ENCODE measurements around the gene FBXO34.
A peak's percentile ranks its signal among the peaks of the same experiment; 100 is the strongest.
"Not testable (repeated sequence)": the region's sequence is repeated elsewhere in the genome, so short reads cannot be mapped to it uniquely, and the experiment has no call there.

FBXO34 gene

DNA sequence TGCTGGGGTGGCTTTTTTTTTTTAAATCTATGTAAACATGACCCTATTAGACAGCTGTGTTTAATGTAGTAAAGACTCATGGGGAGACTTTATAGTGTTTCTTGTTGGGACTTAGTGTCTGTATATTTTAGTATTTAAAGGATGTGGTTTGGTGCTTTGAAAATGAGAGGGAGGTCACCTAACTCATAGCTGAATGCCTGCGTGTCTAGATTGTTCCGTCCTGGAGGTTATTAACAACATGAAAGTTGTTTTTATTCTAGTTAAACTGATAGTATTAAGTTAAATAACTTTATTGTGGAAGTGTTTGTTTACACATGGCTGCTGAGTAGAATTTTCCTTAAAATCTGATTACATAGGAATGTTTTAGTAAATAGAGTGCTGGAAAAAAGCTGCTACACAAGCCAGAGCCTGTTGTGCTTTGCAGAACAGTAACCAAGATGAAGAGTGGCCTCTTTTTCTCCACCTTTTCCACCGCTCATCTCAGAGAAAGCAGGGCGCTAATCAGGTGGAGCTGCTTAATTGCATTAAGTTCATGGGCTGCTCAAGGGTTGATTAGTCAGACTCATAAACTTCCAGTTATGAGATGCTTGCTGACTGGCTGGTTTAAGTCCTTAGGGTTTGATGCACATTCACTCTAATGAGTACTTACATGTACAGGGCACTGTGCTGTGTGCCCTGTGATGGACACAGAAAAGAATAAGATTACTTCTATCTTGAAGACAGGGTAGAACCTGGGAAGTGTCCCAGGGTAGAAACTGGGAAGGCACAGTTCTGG is 62.7 kb downstream of the FBXO34 start:
- no peak for DNase-seq (ENCODE audit: low spot score)
- TF ChIP-seq, protein P1, sequence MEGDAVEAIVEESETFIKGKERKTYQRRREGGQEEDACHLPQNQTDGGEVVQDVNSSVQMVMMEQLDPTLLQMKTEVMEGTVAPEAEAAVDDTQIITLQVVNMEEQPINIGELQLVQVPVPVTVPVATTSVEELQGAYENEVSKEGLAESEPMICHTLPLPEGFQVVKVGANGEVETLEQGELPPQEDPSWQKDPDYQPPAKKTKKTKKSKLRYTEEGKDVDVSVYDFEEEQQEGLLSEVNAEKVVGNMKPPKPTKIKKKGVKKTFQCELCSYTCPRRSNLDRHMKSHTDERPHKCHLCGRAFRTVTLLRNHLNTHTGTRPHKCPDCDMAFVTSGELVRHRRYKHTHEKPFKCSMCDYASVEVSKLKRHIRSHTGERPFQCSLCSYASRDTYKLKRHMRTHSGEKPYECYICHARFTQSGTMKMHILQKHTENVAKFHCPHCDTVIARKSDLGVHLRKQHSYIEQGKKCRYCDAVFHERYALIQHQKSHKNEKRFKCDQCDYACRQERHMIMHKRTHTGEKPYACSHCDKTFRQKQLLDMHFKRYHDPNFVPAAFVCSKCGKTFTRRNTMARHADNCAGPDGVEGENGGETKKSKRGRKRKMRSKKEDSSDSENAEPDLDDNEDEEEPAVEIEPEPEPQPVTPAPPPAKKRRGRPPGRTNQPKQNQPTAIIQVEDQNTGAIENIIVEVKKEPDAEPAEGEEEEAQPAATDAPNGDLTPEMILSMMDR (IDR thresholded peaks at IDR 0.05; ENCODE audit: extremely low read depth, missing control alignments), result no peak

GRCh38 chr14:55336162-55336561 is 64.9 kb downstream of the FBXO34 start:
- TF ChIP-seq, protein P1 (IDR thresholded peaks at IDR 0.05; ENCODE audit: extremely low read depth, missing control alignments), result no peak
- DNase-seq (ENCODE audit: low spot score), result no peak

GRCh38 chr14:55336691-55337090 is 65.5 kb downstream of the FBXO34 start:
- DNase-seq (ENCODE audit: low spot score), result no peak
- TF ChIP-seq, protein P1 (IDR thresholded peaks at IDR 0.05; ENCODE audit: extremely low read depth, missing control alignments), result no peak

- peak; percentile 50 for DNase-seq (ENCODE audit: low spot score)
- TF ChIP-seq, protein P1 (IDR thresholded peaks at IDR 0.05; ENCODE audit: extremely low read depth, missing control alignments), result no peak
These were observed 68.5 kb downstream of the FBXO34 start for GRCh38 chr14:55339770-55340169.

- TF ChIP-seq, protein P1 (IDR thresholded peaks at IDR 0.05; ENCODE audit: extremely low read depth, missing control alignments), result no peak
- no peak for DNase-seq (ENCODE audit: low spot score)
These were observed 69.3 kb downstream of the FBXO34 start for GRCh38 chr14:55340482-55340881.

DNA sequence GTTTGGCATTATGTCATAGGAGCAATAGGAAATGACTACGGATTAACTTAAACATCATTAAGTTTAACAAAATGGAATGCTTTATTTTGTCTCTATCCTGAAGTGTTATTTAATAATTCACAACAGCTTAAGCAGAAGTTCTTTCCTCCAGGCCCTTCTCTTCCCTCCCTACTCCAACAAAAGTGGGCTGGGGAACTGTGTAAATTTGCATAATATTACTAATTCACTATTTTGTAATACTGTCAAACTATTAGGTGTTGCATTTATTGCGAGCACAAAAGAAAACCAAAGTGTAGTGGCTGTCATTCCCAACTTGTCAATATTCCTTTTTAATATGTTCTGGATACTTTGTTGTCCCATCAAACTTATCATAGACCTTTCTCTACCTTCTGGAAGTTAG is 70.6 kb downstream of the FBXO34 start:
- TF ChIP-seq, protein P1 (IDR thresholded peaks at IDR 0.05; ENCODE audit: extremely low read depth, missing control alignments), result no peak
- DNase-seq (ENCODE audit: low spot score), result no peak

DNA sequence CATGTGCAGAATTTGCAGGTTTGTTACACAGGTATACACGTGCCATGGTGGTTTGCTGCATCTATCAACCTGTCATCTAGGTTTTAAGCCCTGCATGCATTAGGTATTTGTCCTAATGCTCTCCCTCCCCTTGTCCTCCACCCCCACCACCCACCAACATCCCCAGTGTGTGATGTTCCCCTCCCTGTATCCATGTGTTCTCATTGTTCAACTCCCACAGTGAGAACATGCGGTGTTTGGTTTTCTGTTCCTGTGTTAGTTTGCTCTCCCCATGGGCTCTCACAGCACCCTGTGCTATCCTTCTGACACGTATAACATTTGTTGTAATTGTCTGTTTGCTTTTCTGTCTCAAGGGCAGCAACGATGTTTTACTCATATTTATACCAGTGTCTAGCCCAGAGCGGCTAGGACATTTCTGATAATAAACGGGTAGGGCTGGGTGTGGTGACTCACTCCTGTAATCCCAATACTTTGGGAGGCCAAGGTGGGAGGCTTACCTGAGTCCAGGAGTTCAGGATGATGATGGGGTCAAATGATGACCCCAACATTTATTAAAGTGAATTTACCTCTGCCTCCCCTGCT is 73.5 kb downstream of the FBXO34 start:
- DNase-seq (ENCODE audit: low spot score), result not testable (repeated sequence)

DNA sequence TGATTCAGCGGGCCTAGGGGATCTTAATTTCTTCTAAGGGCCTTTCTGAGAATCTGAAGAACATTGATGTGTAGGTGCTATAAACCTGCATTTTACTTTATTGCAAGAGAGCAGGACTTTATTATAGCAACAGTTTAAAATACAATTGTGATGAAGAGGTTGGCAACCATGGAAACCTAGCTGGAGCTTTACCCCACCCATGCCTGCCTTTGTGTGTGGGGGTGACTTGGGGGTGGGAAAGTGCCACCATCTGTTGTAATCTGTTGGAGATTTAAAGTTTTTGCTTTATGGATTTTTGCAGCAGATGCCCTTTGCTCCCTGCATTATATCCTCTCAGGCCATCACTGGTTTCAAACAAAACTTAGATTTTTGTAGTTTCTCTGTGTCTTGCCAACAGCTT is 75.8 kb downstream of the FBXO34 start:
- TF ChIP-seq, protein P1 (IDR thresholded peaks at IDR 0.05; ENCODE audit: extremely low read depth, missing control alignments), result no peak
- no peak for DNase-seq (ENCODE audit: low spot score)

Data from GM20000 (cell line).